SK-N-SH (cell line): Measurements from ENCODE around the gene OR4M1.
"Not testable (repeated sequence)": the region's sequence is repeated elsewhere in the genome, so short reads cannot be mapped to it uniquely, and the experiment has no call there.

Experiments used
- EP300 ChIP-seq, 2 experiments: IDR thresholded peaks; 2 replicates each; pipeline versions ENCODE4 v1.4.0 to v1.6.1; 2012; ENCODE audit warnings: borderline replicate concordance in 1 of 2, low read depth in 1 of 2, low read length in 1 of 2
- GABPA ChIP-seq: IDR thresholded peaks from 2 replicates; pipeline ENCODE4 v1.4.0; 2012; ENCODE audit warnings: low read depth, mild to moderate bottlenecking
- NRF1 ChIP-seq: IDR thresholded peaks from 2 replicates; pipeline ENCODE4 v1.6.1; 2012; ENCODE audit warnings: low read depth, mild to moderate bottlenecking, low read length
- POLR2AphosphoS5 ChIP-seq: IDR thresholded peaks from 2 replicates; pipeline ENCODE4 v1.6.1; 2012; ENCODE audit warnings: low read depth, low read length
- RAD21 ChIP-seq: IDR thresholded peaks from 2 replicates; pipeline ENCODE4 v1.6.1; 2012; ENCODE audit warnings: mild to moderate bottlenecking, low read length
- RXRA ChIP-seq: IDR thresholded peaks from 2 replicates; pipeline ENCODE4 v1.4.0; 2012; ENCODE audit warnings: low read depth, mild to moderate bottlenecking, borderline replicate concordance
- SMC3 ChIP-seq: IDR thresholded peaks from 2 replicates; pipeline ENCODE4 v1.6.1; 2012; ENCODE audit warnings: low read depth, low read length, improper control_type of control experiment
- TAF1 ChIP-seq: IDR thresholded peaks from 2 replicates; pipeline ENCODE4 v1.6.1; 2012; ENCODE audit warnings: low read depth, mild to moderate bottlenecking, low read length, moderate library complexity, borderline replicate concordance
- TEAD4 ChIP-seq: IDR thresholded peaks from 2 replicates; pipeline ENCODE4 v1.4.0; 2012; ENCODE audit warnings: mild to moderate bottlenecking, borderline replicate concordance; ENCODE audit not compliant: insufficient read depth
- YY1 ChIP-seq: IDR thresholded peaks from 2 replicates; pipeline ENCODE4 v1.4.0; 2012; ENCODE audit warnings: low read depth, mild to moderate bottlenecking
- TF ChIP-seq, protein P1 (sequence below): fragments of 150-350 bp; IDR thresholded peaks from 2 replicates; pipeline ENCODE4 v1.6.1; 2017; ENCODE audit warnings: antibody characterized with exemption, low read length, low read depth, borderline replicate concordance
- TF ChIP-seq, protein P2 (sequence below): fragments of 200-600 bp; sonication (generic); IDR thresholded peaks from 2 replicates; pipeline ENCODE4 v1.6.1; 2017; ENCODE audit warnings: antibody characterized with exemption, mild to moderate bottlenecking, moderate library complexity
- TF ChIP-seq, protein P3 (sequence below): IDR thresholded peaks from 2 replicates; pipeline ENCODE4 v1.6.1; 2012; ENCODE audit warnings: mild to moderate bottlenecking, low read depth, low read length, moderate library complexity
- TF ChIP-seq, protein P4 (sequence below): IDR thresholded peaks from 2 replicates; pipeline ENCODE4 v1.4.0; 2012; ENCODE audit warnings: low read depth

DNA sequence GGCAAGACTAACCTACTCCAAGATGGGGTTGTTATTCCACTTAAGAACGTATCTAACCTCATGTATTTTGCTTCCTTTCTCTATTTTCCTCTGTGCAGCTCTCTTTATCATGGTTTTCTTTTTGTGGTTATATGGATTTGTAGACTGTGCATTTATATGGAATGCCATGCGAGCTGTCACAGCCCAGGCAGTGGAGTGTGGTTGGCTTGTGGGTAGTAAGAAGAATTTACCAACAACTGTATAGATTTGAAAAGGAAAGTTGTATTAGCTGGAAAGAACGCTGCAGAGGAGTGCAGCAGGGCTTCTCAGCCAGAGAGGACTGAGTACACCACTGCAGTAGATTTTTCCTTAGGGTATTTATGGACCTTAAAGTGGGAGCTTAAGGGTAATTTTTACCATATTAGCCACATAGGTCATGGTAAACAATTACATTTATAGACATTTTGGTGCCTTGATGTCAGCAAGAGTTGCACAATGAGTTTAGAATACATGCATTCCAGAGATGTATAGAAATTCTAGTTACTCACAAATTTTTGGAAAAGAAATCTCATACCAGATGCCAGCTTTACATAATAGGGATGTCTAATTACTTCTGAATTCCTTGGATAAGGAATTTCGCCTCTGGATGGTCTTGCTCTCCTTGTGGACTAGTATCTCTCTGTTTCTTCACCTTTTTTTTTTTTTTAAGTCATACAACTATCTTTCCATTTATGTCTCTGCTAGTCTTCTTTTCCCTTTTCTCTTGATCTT lies 40.0 kb downstream of the OR4M1 start:
- TF ChIP-seq TEAD4; NRF1; GABPA; SMC3; POLR2AphosphoS5; RAD21; RXRA; YY1; EP300 (IDR thresholded peaks at IDR 0.05; ENCODE audit: borderline replicate concordance in 1 of 2, low read depth in 1 of 2, low read length in 1 of 2); TAF1: not testable (repeated sequence)
- TF ChIP-seq, protein P1, sequence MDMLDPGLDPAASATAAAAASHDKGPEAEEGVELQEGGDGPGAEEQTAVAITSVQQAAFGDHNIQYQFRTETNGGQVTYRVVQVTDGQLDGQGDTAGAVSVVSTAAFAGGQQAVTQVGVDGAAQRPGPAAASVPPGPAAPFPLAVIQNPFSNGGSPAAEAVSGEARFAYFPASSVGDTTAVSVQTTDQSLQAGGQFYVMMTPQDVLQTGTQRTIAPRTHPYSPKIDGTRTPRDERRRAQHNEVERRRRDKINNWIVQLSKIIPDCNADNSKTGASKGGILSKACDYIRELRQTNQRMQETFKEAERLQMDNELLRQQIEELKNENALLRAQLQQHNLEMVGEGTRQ: not testable (repeated sequence)
- TF ChIP-seq, protein P2, sequence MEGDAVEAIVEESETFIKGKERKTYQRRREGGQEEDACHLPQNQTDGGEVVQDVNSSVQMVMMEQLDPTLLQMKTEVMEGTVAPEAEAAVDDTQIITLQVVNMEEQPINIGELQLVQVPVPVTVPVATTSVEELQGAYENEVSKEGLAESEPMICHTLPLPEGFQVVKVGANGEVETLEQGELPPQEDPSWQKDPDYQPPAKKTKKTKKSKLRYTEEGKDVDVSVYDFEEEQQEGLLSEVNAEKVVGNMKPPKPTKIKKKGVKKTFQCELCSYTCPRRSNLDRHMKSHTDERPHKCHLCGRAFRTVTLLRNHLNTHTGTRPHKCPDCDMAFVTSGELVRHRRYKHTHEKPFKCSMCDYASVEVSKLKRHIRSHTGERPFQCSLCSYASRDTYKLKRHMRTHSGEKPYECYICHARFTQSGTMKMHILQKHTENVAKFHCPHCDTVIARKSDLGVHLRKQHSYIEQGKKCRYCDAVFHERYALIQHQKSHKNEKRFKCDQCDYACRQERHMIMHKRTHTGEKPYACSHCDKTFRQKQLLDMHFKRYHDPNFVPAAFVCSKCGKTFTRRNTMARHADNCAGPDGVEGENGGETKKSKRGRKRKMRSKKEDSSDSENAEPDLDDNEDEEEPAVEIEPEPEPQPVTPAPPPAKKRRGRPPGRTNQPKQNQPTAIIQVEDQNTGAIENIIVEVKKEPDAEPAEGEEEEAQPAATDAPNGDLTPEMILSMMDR: not testable (repeated sequence)
- TF ChIP-seq, protein P3, sequence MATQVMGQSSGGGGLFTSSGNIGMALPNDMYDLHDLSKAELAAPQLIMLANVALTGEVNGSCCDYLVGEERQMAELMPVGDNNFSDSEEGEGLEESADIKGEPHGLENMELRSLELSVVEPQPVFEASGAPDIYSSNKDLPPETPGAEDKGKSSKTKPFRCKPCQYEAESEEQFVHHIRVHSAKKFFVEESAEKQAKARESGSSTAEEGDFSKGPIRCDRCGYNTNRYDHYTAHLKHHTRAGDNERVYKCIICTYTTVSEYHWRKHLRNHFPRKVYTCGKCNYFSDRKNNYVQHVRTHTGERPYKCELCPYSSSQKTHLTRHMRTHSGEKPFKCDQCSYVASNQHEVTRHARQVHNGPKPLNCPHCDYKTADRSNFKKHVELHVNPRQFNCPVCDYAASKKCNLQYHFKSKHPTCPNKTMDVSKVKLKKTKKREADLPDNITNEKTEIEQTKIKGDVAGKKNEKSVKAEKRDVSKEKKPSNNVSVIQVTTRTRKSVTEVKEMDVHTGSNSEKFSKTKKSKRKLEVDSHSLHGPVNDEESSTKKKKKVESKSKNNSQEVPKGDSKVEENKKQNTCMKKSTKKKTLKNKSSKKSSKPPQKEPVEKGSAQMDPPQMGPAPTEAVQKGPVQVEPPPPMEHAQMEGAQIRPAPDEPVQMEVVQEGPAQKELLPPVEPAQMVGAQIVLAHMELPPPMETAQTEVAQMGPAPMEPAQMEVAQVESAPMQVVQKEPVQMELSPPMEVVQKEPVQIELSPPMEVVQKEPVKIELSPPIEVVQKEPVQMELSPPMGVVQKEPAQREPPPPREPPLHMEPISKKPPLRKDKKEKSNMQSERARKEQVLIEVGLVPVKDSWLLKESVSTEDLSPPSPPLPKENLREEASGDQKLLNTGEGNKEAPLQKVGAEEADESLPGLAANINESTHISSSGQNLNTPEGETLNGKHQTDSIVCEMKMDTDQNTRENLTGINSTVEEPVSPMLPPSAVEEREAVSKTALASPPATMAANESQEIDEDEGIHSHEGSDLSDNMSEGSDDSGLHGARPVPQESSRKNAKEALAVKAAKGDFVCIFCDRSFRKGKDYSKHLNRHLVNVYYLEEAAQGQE: not testable (repeated sequence)
- TF ChIP-seq, protein P4, sequence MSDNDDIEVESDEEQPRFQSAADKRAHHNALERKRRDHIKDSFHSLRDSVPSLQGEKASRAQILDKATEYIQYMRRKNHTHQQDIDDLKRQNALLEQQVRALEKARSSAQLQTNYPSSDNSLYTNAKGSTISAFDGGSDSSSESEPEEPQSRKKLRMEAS: not testable (repeated sequence)
